ENCODE measurements around the gene POLD1.
"Not testable (repeated sequence)": the region's sequence is repeated elsewhere in the genome, so short reads cannot be mapped to it uniquely, and the experiment has no call there.

DNA sequence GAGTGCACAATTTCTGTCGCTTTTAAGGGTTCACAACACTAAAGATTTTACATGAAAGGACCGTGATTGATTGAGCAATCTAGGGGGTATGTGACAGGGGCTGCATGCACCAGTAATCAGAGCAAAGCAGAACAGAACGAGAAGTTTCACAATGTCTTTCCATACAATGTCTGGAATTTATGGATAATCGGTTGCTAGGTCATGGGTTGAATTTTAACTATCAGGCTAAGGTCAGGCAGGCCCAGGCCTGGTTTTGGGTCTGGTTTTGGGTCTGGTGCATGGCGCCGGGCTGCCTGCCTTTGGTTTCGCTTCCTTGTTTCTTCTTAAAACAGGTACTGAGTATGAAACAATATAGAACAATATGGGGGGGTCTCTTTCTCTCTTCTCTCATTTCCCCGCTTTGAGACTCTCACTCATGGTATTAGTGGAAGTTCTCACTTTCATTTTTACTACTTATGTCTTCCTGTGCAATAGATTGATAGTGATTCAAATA, 37.0 kb upstream of the POLD1 start:
- TF ChIP-seq EZH2 (IDR thresholded peaks at IDR 0.05; ENCODE audit: borderline replicate concordance); EZH2phosphoT487 (IDR thresholded peaks at IDR 0.05; ENCODE audit: low read depth, severe bottlenecking, unreplicated experiment): not testable (repeated sequence)
- TF ChIP-seq, protein P1, sequence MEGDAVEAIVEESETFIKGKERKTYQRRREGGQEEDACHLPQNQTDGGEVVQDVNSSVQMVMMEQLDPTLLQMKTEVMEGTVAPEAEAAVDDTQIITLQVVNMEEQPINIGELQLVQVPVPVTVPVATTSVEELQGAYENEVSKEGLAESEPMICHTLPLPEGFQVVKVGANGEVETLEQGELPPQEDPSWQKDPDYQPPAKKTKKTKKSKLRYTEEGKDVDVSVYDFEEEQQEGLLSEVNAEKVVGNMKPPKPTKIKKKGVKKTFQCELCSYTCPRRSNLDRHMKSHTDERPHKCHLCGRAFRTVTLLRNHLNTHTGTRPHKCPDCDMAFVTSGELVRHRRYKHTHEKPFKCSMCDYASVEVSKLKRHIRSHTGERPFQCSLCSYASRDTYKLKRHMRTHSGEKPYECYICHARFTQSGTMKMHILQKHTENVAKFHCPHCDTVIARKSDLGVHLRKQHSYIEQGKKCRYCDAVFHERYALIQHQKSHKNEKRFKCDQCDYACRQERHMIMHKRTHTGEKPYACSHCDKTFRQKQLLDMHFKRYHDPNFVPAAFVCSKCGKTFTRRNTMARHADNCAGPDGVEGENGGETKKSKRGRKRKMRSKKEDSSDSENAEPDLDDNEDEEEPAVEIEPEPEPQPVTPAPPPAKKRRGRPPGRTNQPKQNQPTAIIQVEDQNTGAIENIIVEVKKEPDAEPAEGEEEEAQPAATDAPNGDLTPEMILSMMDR (IDR thresholded peaks at IDR 0.05; ENCODE audit: poor library complexity): not testable (repeated sequence)

All from hepatocyte (in vitro differentiated cells).